T1000 (cell line): ENCODE data around the gene ZNF799.
"Not testable (repeated sequence)": the region's sequence is repeated elsewhere in the genome, so short reads cannot be mapped to it uniquely, and the experiment has no call there.

Experiments used
- DNase-seq: peaks from one replicate; lab custom pipeline; 2025; ENCODE audit warnings: mixed read lengths; lab: John Stamatoyannopoulos, UW

ZNF799 gene

DNA sequence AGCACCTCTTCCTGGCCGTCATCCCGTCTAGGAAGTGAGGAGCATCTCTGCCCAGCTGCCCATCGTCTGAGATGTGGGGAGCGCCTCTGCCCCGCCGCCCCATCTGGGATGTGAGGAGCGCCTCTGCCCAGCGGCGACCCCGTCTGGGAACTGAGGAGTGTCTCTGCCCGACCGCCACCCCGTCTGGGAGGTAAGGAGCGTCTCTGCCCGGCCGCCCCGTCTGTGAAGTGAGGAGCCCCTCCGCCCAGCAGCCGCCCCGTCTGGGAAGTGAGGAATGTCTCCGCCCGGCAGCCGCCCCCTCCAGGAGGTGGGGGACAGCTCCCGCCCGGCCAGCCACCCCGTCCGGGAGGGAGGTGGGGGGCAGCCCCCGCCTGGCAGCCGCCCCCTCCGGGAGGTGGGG, 38.8 kb downstream of the ZNF799 start:
- not testable (repeated sequence) for DNase-seq

DNA sequence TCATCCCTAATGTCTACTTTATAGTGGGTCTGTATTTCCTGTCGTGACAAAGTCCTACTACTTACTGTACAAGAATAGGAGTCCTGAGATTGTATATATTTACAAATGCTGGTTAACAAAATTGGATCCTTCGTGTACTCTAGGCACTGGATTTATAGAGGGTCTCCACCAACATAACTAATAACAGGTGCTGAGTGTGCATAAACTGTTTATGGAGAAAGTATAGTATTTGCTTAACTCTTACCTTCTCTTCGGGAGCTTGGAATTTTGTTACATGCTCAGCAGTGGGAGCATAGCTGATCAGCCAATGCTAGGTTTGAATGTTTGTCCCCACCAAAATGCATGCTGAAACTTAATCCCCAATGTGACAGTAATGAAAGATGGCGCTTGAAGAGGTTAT, 47.7 kb downstream of the ZNF799 start:
- no peak for DNase-seq

DNA sequence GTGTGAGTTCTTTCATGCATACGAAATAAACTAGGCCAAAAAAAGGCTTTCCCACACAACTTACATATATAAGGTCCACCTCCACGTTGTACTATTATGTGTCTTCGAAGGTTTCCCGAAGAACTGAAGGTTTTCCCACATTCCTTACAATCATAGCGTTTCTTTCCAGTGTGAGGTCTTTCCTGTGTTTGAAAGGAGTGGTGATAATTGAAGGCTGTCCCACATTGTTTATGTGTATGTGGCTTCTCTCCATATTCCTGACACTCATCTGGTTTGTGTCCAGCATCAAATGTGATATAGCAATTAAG, 50.2 kb downstream of the ZNF799 start:
- no peak for DNase-seq

DNA sequence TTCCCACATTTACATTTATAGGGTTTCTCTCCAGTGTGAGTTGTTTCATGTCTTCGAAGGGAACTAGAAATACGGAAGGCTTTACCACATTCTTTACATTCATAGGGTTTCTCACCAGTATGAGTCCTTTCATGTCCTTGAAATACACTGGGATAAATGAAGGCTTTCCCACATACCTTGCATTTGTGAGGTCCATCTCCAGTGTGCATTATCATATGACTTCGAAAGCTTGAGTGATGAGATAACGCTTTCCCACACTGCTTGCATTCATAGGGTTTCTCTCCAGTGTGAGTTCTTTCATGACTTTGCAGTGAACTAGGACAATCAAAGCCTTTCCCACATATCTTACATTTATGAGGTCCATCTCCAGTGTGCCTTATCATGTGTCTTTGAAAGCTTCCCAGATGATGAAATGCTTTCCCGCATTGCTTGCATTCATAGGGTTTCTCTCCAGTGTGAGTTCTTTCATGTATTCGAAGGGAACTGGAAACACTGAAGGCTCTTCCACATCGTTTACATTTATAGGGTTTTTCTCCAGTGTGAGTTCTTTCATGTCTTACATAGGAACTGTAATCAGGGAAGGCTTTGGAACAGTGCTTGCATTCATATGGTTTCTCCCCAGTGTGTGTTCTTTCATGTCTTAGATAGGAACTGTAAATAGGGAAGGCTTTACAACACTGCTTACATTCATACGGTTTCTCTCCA, 50.7 kb downstream of the ZNF799 start:
- no peak for DNase-seq

DNA sequence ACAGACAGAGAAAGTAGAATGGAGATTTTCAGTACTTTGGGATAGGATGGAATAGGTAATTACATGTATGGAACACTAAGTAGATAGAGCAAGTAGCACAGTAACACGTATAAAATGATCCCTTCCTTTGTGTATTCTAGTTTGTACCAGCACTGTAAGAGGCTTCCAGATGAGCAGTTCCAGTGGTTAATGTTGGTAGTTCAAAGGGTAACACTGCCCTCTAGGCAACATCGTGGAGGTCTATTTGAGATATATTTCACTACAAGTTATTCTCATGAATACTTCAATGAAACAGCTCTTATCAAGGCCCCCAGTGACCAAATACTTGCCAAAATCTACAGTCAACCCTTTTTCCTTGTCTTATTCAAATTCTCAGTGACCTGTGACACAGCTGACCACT, 54.2 kb downstream of the ZNF799 start:
- DNase-seq = no peak

DNA sequence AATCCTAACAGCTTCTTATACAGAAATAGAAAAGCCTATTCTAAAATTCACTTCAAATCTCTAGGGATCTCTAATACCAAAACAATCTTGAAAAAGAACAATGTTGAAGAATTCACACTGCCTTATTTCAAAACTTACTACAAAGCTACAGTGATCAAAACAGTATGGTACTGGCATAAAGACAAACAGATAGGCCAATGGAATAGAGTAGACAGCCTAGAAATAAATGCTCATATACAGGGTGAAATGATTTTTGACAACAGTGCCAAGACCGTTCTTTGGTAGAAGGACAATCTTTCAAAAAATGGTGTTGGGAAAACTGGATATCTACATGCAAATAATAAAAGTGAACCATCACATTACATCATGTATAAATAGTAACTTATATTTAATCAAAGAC, 55.9 kb downstream of the ZNF799 start:
- DNase-seq = no peak
